ENCODE results near the gene CDKN2B-AS1.

GRCh38 chr9:22124263-22125011 lies 129.8 kb downstream of the CDKN2B-AS1 start:
- no peak for TF ChIP-seq CTCF (IDR thresholded peaks at IDR 0.05)
- TF ChIP-seq EZH2 (IDR thresholded peaks at IDR 0.05; ENCODE audit: borderline replicate concordance, insufficient read depth, low read depth, low read length, poor library complexity, severe bottlenecking) = no peak
